ENCODE measurements around the gene MIER2.

- no peak for TF ChIP-seq CTCF (IDR thresholded peaks at IDR 0.05)
- no peak for TF ChIP-seq POLR2A (IDR thresholded peaks at IDR 0.05)
These were observed 44.1 kb upstream of the MIER2 start for GRCh38 chr19:388691-389090.

Data from vagina (tissue), 2 donors.